Fibroblast of skin of right biceps (primary cell): ENCODE measurements around the gene SLC6A1.
"Not testable (repeated sequence)": the region's sequence is repeated elsewhere in the genome, so short reads cannot be mapped to it uniquely, and the experiment has no call there.

Experiments
- DNase-seq: peaks from one replicate; pipeline ENCODE4 v3.0.0-alpha.2; 2013

The SLC6A1 gene

GRCh38 chr3:11022115-11022514 is 29.6 kb downstream of the SLC6A1 start:
- DNase-seq: no peak

GRCh38 chr3:11024181-11024580 is 31.6 kb downstream of the SLC6A1 start:
- no peak for DNase-seq

- DNase-seq: no peak
These were observed 37.4 kb downstream of the SLC6A1 start for GRCh38 chr3:11029948-11030347.

GRCh38 chr3:11033871-11034270 is 41.3 kb downstream of the SLC6A1 start:
- DNase-seq: no peak

- no peak for DNase-seq
These were observed 41.9 kb downstream of the SLC6A1 start for GRCh38 chr3:11034309-11034985.

GRCh38 chr3:11035757-11036505 is 43.4 kb downstream of the SLC6A1 start:
- no peak for DNase-seq

GRCh38 chr3:11037241-11037873 is 44.8 kb downstream of the SLC6A1 start:
- DNase-seq: no peak

GRCh38 chr3:11037976-11038375 is 45.4 kb downstream of the SLC6A1 start:
- DNase-seq: no peak

GRCh38 chr3:11045536-11045935 is 53.0 kb downstream of the SLC6A1 start:
- DNase-seq: no peak

- DNase-seq: no peak
These were observed 55.0 kb downstream of the SLC6A1 start for GRCh38 chr3:11047500-11047899.

GRCh38 chr3:11050666-11051323 is 58.2 kb downstream of the SLC6A1 start:
- DNase-seq: no peak

- DNase-seq: no peak
These were observed 61.5 kb downstream of the SLC6A1 start for GRCh38 chr3:11053926-11054503.

GRCh38 chr3:11054739-11055438 is 62.3 kb downstream of the SLC6A1 start:
- no peak for DNase-seq

GRCh38 chr3:11055496-11055895 is 62.9 kb downstream of the SLC6A1 start:
- no peak for DNase-seq

- no peak for DNase-seq
These were observed 64.0 kb downstream of the SLC6A1 start for GRCh38 chr3:11056531-11057050.

GRCh38 chr3:11057655-11058054 is 65.1 kb downstream of the SLC6A1 start:
- no peak for DNase-seq

GRCh38 chr3:11059090-11059798 is 66.7 kb downstream of the SLC6A1 start:
- DNase-seq: peak; percentile 79

GRCh38 chr3:11059799-11060115 is 67.2 kb downstream of the SLC6A1 start:
- DNase-seq: no peak

GRCh38 chr3:11060500-11061251 is 68.1 kb downstream of the SLC6A1 start:
- peak; percentile 61 for DNase-seq

GRCh38 chr3:11061268-11061871 is 68.8 kb downstream of the SLC6A1 start:
- DNase-seq: not testable (repeated sequence)
